A673 (cell line): ENCODE measurements around the gene PDE6B. TPM values are rescaled to one million over a fixed set of nuclear protein-coding genes. Genes with fewer than 3 reads are reported as not detected.
"Not testable (repeated sequence)": the region's sequence is repeated elsewhere in the genome, so short reads cannot be mapped to it uniquely, and the experiment has no call there.

Experiments
- BruUV-seq: library from RNA; stranded (reverse); fragments of 400-500 nt; replicated peaks from 2 replicates; lab custom pipeline; 2021; lab: Mats Ljungman, UMichigan
- CTCF ChIA-PET: fragments of 300-600 bp; sonication (Branson Sonifier 250); formaldehyde crosslinking; loops from one replicate; lab custom pipeline; 2022; ENCODE audit warnings: antibody characterized with exemption; lab: Charles Lee
- POLR2A ChIA-PET: fragments of 300-600 bp; sonication (Branson Sonifier 250); formaldehyde crosslinking; loops from one replicate; lab custom pipeline; 2022; ENCODE audit warnings: antibody characterized with exemption; ENCODE audit not compliant: low non-redundant PET; lab: Charles Lee
- DNase-seq: peaks from one replicate; pipeline ENCODE4 v3.0.0-alpha.2; 2015; ENCODE audit warnings: low spot score
- H3K27ac ChIP-seq: fragments of 200-600 bp; sonication (generic); 2 replicates; pipeline ENCODE4 v1.5.1; 2016; ENCODE audit warnings: mixed run types, low read depth, mild to moderate bottlenecking, mixed read lengths, antibody characterized with exemption, low read length; ENCODE audit not compliant: poor library complexity, severe bottlenecking
- H3K27me3 ChIP-seq: fragments of 200-600 bp; sonication (generic); replicated peaks from 2 replicates; pipeline ENCODE4 v1.6.1; 2017; ENCODE audit warnings: mixed run types, low read depth, mild to moderate bottlenecking, mixed read lengths, antibody characterized with exemption, low read length; ENCODE audit not compliant: insufficient read depth, poor library complexity
- H3K36me3 ChIP-seq: fragments of 200-600 bp; sonication (generic); 2 replicates; pipeline ENCODE4 v1.6.1; 2016; ENCODE audit warnings: mixed run types, mild to moderate bottlenecking, mixed read lengths, antibody characterized with exemption, low read length; ENCODE audit not compliant: insufficient read depth, poor library complexity, severe bottlenecking
- H3K4me1 ChIP-seq: fragments of 200-600 bp; sonication (generic); 2 replicates; pipeline ENCODE4 v1.6.1; 2017; ENCODE audit warnings: mixed run types, mild to moderate bottlenecking, mixed read lengths, antibody characterized with exemption, low read length; ENCODE audit not compliant: insufficient read depth, poor library complexity, severe bottlenecking
- H3K4me3 ChIP-seq: fragments of 200-600 bp; sonication (generic); 2 replicates; pipeline ENCODE4 v1.5.1; 2016; ENCODE audit warnings: low read depth, mixed run types, mild to moderate bottlenecking, mixed read lengths, low read length; ENCODE audit not compliant: poor library complexity, severe bottlenecking
- H3K9me3 ChIP-seq: fragments of 200-600 bp; sonication (generic); 2 replicates; pipeline ENCODE4 v1.6.1; 2016; ENCODE audit warnings: mixed run types, low read depth, mild to moderate bottlenecking, mixed read lengths, antibody characterized with exemption, low read length; ENCODE audit not compliant: poor library complexity, severe bottlenecking
- EZH2 ChIP-seq: fragments of 200-600 bp; sonication (generic); IDR thresholded peaks from 2 replicates; pipeline ENCODE4 v1.6.1; 2017; ENCODE audit warnings: borderline replicate concordance, low read depth, mild to moderate bottlenecking, mixed read lengths, antibody characterized with exemption, low read length; ENCODE audit not compliant: poor library complexity, severe bottlenecking
- intact Hi-C: fragments of 100-400 bp; cut with micrococcal nuclease; formaldehyde crosslinking; loops from one replicate; pipeline ENCODE4 v1.10.0; 2022; ENCODE audit not compliant: unreplicated experiment
- total RNA-seq: library from RNA; stranded (reverse); gene quantifications from 2 replicates; pipeline ENCODE4 v1.2.3, GENCODE V29; 2021
- TF ChIP-seq, protein P1 (sequence below): fragments of 300-800, 200-600 bp; sonication (generic); conservative IDR thresholded peaks from 2 replicates; pipeline ENCODE4 v1.5.1; 2017; ENCODE audit warnings: low read depth, mild to moderate bottlenecking, antibody characterized with exemption, low read length, moderate library complexity, mixed read lengths

PDE6B gene
- total RNA-seq, 1 experiment from 2014 or later = 10.4 TPM

DNA sequence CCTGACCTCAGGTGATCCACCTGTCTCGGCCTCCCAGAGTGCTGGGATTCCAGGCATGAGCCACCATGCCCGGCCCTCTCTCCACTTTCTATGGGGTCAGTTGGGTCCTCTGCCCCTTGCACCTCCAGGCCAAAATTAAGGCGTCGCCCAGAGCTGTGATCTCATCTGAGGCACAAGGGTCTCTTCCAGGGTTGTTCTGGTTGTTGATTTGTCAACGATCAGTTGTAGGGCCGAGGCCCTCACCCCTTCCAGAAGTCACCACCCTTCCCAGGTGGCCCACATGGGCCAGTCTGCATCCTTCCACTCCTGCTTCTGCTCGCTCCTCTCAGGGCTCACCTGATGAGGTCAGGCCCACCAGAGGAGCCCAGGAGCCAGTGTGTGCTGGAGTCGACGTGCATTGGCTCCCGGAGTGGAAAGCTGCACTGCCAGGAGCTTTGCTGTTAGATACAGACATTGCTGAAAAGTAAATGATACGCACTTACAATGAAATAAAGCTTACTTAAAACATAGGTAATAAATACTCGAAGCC lies 35.0 kb upstream of the PDE6B start:
- Histone ChIP-seq H3K27ac (no peak overlapping the region), H3K36me3 (no peaks in the 10 kb centered on the region), H3K27me3 (no peaks in the 10 kb centered on the region), H3K9me3 (no peaks in the 10 kb centered on the region), H3K4me3 (no peak overlapping the region), H3K4me1 (no peaks in the 10 kb centered on the region)
- BruUV-seq = no TSS peak
- CTCF ChIA-PET = no interaction called here
- DNase-seq = no peak
- TF ChIP-seq, protein P1, sequence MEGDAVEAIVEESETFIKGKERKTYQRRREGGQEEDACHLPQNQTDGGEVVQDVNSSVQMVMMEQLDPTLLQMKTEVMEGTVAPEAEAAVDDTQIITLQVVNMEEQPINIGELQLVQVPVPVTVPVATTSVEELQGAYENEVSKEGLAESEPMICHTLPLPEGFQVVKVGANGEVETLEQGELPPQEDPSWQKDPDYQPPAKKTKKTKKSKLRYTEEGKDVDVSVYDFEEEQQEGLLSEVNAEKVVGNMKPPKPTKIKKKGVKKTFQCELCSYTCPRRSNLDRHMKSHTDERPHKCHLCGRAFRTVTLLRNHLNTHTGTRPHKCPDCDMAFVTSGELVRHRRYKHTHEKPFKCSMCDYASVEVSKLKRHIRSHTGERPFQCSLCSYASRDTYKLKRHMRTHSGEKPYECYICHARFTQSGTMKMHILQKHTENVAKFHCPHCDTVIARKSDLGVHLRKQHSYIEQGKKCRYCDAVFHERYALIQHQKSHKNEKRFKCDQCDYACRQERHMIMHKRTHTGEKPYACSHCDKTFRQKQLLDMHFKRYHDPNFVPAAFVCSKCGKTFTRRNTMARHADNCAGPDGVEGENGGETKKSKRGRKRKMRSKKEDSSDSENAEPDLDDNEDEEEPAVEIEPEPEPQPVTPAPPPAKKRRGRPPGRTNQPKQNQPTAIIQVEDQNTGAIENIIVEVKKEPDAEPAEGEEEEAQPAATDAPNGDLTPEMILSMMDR = no peak
- no peak for TF ChIP-seq EZH2
- POLR2A ChIA-PET = no interaction called here
- intact Hi-C loops = no loop called here

DNA sequence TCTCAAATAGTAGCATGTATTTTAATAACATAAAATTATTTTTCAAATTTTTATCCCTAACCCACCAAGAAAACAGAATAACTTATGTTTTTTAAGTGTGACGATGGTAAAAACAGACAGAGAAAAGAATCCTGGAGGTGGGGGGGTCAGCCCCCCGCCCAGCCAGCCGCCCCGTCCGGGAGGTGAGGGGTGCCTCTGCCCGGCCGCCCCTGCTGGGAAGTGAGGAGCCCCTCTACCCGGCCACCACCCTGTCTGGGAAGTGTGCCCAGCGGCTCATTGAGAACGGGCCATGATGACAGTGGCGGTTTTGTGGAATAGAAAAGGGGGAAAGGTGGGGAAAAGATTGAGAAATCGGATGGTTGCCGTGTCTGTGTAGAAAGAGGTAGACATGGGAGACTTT lies 33.2 kb upstream of the PDE6B start:
- POLR2A ChIA-PET, CTCF ChIA-PET, H3K4me1 ChIP-seq, H3K36me3 ChIP-seq, BruUV-seq, H3K9me3 ChIP-seq, H3K4me3 ChIP-seq, H3K27me3 ChIP-seq, DNase-seq, intact Hi-C loops, H3K27ac ChIP-seq: not testable (repeated sequence)

DNA sequence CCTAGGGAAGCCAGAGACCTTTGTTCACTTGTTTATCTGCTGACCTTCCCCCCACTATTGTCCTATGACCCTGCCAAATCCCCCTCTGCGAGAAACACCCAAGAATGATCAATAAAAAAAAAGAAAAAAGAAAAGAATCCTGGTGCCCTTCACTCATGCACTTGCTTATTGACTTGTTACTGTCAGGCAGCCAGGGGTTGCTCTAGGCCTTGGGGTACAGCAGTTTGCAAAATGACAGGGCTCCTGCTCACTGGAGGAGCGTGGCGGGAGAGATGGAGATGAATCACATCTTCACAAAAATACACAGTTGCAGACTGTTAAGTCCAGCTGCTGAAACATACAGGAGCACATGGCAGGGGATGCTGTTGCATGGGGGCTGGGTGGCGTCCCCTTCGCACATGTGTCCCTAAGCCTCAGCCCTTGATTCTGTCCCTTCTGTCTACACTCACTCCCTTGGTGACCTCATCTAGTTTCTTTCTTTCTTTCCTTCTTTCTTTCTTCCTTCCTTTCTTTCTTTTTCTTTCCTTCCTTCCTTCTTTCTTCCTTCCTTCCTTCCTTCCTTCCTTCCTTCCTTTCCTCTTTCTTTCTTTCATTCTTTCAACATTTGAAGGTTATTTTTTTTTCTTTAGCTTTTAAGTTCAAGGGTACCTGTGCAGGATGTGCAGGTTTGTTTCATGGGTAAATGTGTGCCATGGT lies 32.4 kb upstream of the PDE6B start:
- ChIA-PET CTCF (no interaction called here), POLR2A (no interaction called here)
- no peaks in the 10 kb centered on the region for H3K4me1 ChIP-seq
- H3K4me3 ChIP-seq = no peak overlapping the region
- no peaks in the 10 kb centered on the region for H3K36me3 ChIP-seq
- intact Hi-C loops = no loop called here
- no peak for DNase-seq
- BruUV-seq = no TSS peak
- no peaks in the 10 kb centered on the region for H3K9me3 ChIP-seq
- TF ChIP-seq EZH2 = no peak
- TF ChIP-seq, protein P1 = no peak
- no peak overlapping the region for H3K27ac ChIP-seq
- H3K27me3 ChIP-seq = no peaks in the 10 kb centered on the region

DNA sequence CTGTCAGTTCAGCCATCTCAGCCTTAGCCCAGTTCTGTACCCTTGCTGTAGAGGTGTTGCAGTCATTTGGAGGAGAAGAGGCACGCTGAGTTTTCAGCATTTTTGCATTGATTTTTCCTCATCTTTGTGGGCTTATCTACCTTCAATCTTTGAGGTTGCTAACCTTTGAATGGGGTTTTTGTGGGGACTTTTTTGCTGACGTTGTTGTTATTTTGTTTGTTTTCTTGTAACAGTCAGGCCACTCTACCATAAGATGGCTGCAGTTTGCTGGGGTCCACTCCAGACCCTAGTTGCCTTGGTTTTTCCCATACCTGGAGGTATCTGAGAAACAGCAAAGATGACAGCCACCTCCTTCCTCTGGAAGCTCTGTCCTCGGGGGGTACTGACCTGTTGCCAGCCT lies 26.4 kb upstream of the PDE6B start:
- Histone ChIP-seq H3K4me3 (no peak overlapping the region), H3K9me3 (no peaks in the 10 kb centered on the region), H3K4me1 (no peaks in the 10 kb centered on the region), H3K27me3 (no peaks in the 10 kb centered on the region), H3K27ac (no peak overlapping the region), H3K36me3 (no peaks in the 10 kb centered on the region)
- no TSS peak for BruUV-seq
- TF ChIP-seq, protein P1 = no peak
- TF ChIP-seq EZH2 = no peak
- no peak for DNase-seq
- intact Hi-C loops = no loop called here
- POLR2A ChIA-PET = no interaction called here
- CTCF ChIA-PET = no interaction called here
